ENCODE results near the gene UNC5A. TPM values are rescaled to one million over a fixed set of nuclear protein-coding genes. Genes with fewer than 3 reads are reported as not detected.
A peak's percentile ranks its signal among the peaks of the same experiment; 100 is the strongest.
"Not testable (repeated sequence)": the region's sequence is repeated elsewhere in the genome, so short reads cannot be mapped to it uniquely, and the experiment has no call there.

Gene UNC5A
- total RNA-seq, 4 donors from 2014 or later = 0.34 to 0.67 (median 0.67) TPM; not detected in 1

DNA sequence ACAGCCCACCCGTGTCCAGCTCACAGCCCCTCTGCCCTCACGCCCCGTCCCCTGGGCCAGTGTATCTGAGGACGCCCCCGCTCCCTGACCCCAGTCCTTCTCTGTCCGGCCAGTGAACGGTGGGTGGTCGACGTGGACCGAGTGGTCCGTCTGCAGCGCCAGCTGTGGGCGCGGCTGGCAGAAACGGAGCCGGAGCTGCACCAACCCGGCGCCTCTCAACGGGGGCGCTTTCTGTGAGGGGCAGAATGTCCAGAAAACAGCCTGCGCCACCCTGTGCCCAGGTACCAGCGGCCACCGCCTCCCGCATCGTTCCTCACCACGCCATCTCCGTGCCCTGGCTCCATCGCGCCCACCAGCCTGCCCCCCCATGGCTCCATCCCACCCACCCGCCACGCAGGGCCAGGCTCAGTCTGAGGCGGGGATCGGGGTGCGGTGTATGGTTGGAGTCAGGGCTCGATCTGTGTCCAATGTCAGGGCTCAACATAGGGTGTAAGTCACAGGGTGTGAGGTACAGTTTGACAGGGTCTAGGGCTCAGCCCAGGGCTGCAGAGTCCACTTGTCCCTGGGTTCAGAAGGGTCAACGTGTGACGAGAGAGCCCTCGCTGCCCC is 59.2 kb downstream of the UNC5A start:
- no peaks in the 10 kb centered on the region for H3K36me3 ChIP-seq
- no peak overlapping the region for H3K27ac ChIP-seq
- DNase-seq = no peak
- no peak overlapping the region for H3K4me3 ChIP-seq (replicated peaks in 1 of 3)
- H3K9me3 ChIP-seq = no peaks in the 10 kb centered on the region
- WGBS, 2 donors = 80 to 84% methylated on average over 35 to 36 of the region's 38 CpGs
- TF ChIP-seq, protein P1, sequence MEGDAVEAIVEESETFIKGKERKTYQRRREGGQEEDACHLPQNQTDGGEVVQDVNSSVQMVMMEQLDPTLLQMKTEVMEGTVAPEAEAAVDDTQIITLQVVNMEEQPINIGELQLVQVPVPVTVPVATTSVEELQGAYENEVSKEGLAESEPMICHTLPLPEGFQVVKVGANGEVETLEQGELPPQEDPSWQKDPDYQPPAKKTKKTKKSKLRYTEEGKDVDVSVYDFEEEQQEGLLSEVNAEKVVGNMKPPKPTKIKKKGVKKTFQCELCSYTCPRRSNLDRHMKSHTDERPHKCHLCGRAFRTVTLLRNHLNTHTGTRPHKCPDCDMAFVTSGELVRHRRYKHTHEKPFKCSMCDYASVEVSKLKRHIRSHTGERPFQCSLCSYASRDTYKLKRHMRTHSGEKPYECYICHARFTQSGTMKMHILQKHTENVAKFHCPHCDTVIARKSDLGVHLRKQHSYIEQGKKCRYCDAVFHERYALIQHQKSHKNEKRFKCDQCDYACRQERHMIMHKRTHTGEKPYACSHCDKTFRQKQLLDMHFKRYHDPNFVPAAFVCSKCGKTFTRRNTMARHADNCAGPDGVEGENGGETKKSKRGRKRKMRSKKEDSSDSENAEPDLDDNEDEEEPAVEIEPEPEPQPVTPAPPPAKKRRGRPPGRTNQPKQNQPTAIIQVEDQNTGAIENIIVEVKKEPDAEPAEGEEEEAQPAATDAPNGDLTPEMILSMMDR (IDR thresholded peaks at IDR 0.05) = no peak
- TF ChIP-seq POLR2A (IDR thresholded peaks at IDR 0.05) = no peak
- H3K27me3 ChIP-seq = no peaks in the 10 kb centered on the region
- no peaks in the 10 kb centered on the region for H3K4me1 ChIP-seq
- intact Hi-C loops (cut with DNase I) = no loop called here

DNA sequence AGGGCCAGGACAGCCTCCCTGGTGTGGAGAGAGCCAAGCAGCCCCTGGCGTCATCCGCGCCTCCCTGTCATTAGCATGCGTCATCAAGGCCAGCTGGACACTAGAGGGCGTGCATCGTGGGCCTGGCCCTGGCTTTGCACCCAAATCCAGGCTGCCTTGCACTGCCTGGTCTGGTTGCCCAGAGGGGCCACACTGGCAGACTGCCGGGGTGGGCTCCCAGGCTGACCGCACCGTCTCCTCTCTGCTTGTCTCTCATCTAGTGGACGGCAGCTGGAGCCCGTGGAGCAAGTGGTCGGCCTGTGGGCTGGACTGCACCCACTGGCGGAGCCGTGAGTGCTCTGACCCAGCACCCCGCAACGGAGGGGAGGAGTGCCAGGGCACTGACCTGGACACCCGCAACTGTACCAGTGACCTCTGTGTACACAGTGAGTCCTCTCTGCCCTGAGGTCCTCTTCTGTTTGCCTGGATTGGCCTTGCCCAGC is 59.8 kb downstream of the UNC5A start:
- TF ChIP-seq, protein P1 (IDR thresholded peaks at IDR 0.05) = peak in 1 of 6 experiments; percentile 20
- no peak for TF ChIP-seq POLR2A (IDR thresholded peaks at IDR 0.05)
- intact Hi-C loops (cut with DNase I) = no loop called here
- Histone ChIP-seq H3K27me3 (no peaks in the 10 kb centered on the region), H3K36me3 (no peaks in the 10 kb centered on the region), H3K9me3 (no peaks in the 10 kb centered on the region), H3K4me1 (no peaks in the 10 kb centered on the region), H3K4me3 (replicated peaks in 1 of 3) (no peak overlapping the region), H3K27ac (no peak overlapping the region)
- 53% methylated on average over 10 of the region's 17 CpGs; no CpG with 5 or more reads in 1 of the 2 donors for WGBS, 2 donors
- DNase-seq = peak; percentile 10 to 21

- H3K4me3 ChIP-seq (replicated peaks in 1 of 3); H3K9me3 ChIP-seq; H3K27ac ChIP-seq; H3K27me3 ChIP-seq; H3K36me3 ChIP-seq; DNase-seq; intact Hi-C loops (cut with DNase I); H3K4me1 ChIP-seq: not testable (repeated sequence)
- WGBS, 2 donors = 83 to 92% methylated on average over 9 to 10 of the region's 10 CpGs
Observed at GRCh38 chr5:176870644-176871043, 60.3 kb downstream of the UNC5A start.

- H3K4me3 ChIP-seq (replicated peaks in 1 of 3); H3K27me3 ChIP-seq; DNase-seq; H3K36me3 ChIP-seq; H3K27ac ChIP-seq; H3K4me1 ChIP-seq; intact Hi-C loops (cut with DNase I); H3K9me3 ChIP-seq: not testable (repeated sequence)
- 76 to 77% methylated on average over 2 of the region's 2 CpGs for WGBS, 2 donors
Observed at GRCh38 chr5:176872586-176872985, 62.2 kb downstream of the UNC5A start.

- H3K27me3 ChIP-seq = not testable (repeated sequence)
Observed at GRCh38 chr5:176873011-176873410, 62.7 kb downstream of the UNC5A start.

GRCh38 chr5:176873541-176874172 is 63.3 kb downstream of the UNC5A start:
- TF ChIP-seq, protein P1 (IDR thresholded peaks at IDR 0.05) = no peak
- TF ChIP-seq POLR2A (IDR thresholded peaks at IDR 0.05) = no peak
- intact Hi-C loops (cut with DNase I) = no loop called here
- 61 to 63% methylated on average over 10 to 15 of the region's 16 CpGs for WGBS, 2 donors
- DNase-seq = no peak
- no peaks in the 10 kb centered on the region for H3K36me3 ChIP-seq
- H3K27me3 ChIP-seq = no peaks in the 10 kb centered on the region
- no peaks in the 10 kb centered on the region for H3K9me3 ChIP-seq
- H3K4me3 ChIP-seq (replicated peaks in 1 of 3) = no peak overlapping the region
- H3K4me1 ChIP-seq = no peaks in the 10 kb centered on the region
- no peak overlapping the region for H3K27ac ChIP-seq

More at GRCh38 chr5:176873011-176873410, 62.7 kb downstream of the UNC5A start:
- H3K9me3 ChIP-seq; H3K4me3 ChIP-seq (replicated peaks in 1 of 3); intact Hi-C loops (cut with DNase I); H3K36me3 ChIP-seq; H3K4me1 ChIP-seq; H3K27ac ChIP-seq; DNase-seq: not testable (repeated sequence)
- WGBS, 2 donors = 67 to 69% methylated on average over 2 of the region's 2 CpGs
